Hepatocyte (in vitro differentiated cells): ENCODE data around the gene ASS1. TPM values are rescaled to one million over a fixed set of nuclear protein-coding genes. Genes with fewer than 3 reads are reported as not detected.

ENCODE experiments used
- DNase-seq: peaks from one replicate; pipeline ENCODE4 v3.0.0-alpha.2; 2016; ENCODE audit warnings: low spot score
- H2AFZ ChIP-seq: fragments of 200-600 bp; sonication (generic); 2 replicates; pipeline ENCODE4 v1.6.0; 2016; ENCODE audit warnings: antibody characterized with exemption, mild to moderate bottlenecking
- H3K27ac ChIP-seq: fragments of 200-600 bp; sonication (generic); 2 replicates; pipeline ENCODE4 v1.5.1; 2016; ENCODE audit warnings: mild to moderate bottlenecking
- H3K27me3 ChIP-seq: fragments of 200-600 bp; sonication (generic); 2 replicates; pipeline ENCODE4 v1.6.1; 2016
- H3K36me3 ChIP-seq: fragments of 200-600 bp; sonication (generic); replicated peaks from 2 replicates; pipeline ENCODE4 v1.5.1; 2016; ENCODE audit warnings: low read depth; ENCODE audit not compliant: insufficient read depth
- H3K4me1 ChIP-seq: fragments of 200-600 bp; sonication (generic); 2 replicates; pipeline ENCODE4 v1.5.1; 2016; ENCODE audit warnings: mild to moderate bottlenecking, moderate library complexity; ENCODE audit not compliant: insufficient read depth
- H3K4me2 ChIP-seq: fragments of 200-600 bp; sonication (generic); 2 replicates; pipeline ENCODE4 v1.6.0; 2016
- H3K4me3 ChIP-seq: fragments of 200-600 bp; sonication (generic); 2 replicates; pipeline ENCODE4 v1.5.1; 2016; ENCODE audit warnings: mild to moderate bottlenecking
- H3K79me2 ChIP-seq: fragments of 200-600 bp; sonication (generic); 2 replicates; pipeline ENCODE4 v1.6.0; 2017; ENCODE audit warnings: mild to moderate bottlenecking
- H3K9me2 ChIP-seq: fragments of 200-600 bp; sonication (generic); replicated peaks from 2 replicates; pipeline ENCODE4 v1.6.0; 2017; ENCODE audit warnings: mild to moderate bottlenecking; ENCODE audit not compliant: insufficient read depth
- H3K9me3 ChIP-seq: fragments of 200-600 bp; sonication (generic); 2 replicates; pipeline ENCODE4 v1.5.1; 2016; ENCODE audit warnings: low read depth, mild to moderate bottlenecking
- H4K20me1 ChIP-seq: fragments of 200-600 bp; sonication (generic); 2 replicates; pipeline ENCODE4 v1.6.0; 2016; ENCODE audit warnings: mild to moderate bottlenecking; ENCODE audit not compliant: insufficient read depth, poor library complexity, severe bottlenecking
- EZH2 ChIP-seq: fragments of 200-600 bp; sonication (generic); IDR thresholded peaks from 2 replicates; pipeline ENCODE4 v1.6.1; 2016; ENCODE audit warnings: antibody characterized with exemption, mild to moderate bottlenecking, borderline replicate concordance
- EZH2phosphoT487 ChIP-seq: fragments of 200-600 bp; sonication (generic); IDR thresholded peaks from one replicate; pipeline ENCODE4 v1.6.1; 2018; ENCODE audit warnings: antibody characterized with exemption, mild to moderate bottlenecking, low read depth, moderate library complexity; ENCODE audit not compliant: unreplicated experiment, severe bottlenecking
- WGBS: methylation state at CpG from one replicate; pipeline ENCODE4 v1.1.6; 2016; ENCODE audit warnings: low lambda C conversion rate; ENCODE audit errors: missing lambda C conversion rate; 5-methylcytosine and 5-hydroxymethylcytosine counted together
- polyA plus RNA-seq: library from polyadenylated mRNA; unstranded; fragments of >200 nt; fragmentation: Nextera tagmentation; extraction: Ambion mirVana; gene quantifications from 2 replicates; pipeline ENCODE4 v1.2.1, GENCODE V29; 2016
- total RNA-seq: library from RNA; depleted of rRNA; stranded (reverse); fragments of >200 nt; gene quantifications from 2 replicates; pipeline ENCODE4 v1.2.3, GENCODE V29; 2014
- TF ChIP-seq, protein P1 (sequence below): fragments of 200-600 bp; sonication (generic); IDR thresholded peaks from 2 replicates; pipeline ENCODE4 v1.5.1; 2016; ENCODE audit warnings: antibody characterized with exemption, mild to moderate bottlenecking; ENCODE audit not compliant: poor library complexity

ASS1 gene
- total and polyA plus RNA-seq, 2 experiments from 2014 or later = 145 to 292 TPM

DNA sequence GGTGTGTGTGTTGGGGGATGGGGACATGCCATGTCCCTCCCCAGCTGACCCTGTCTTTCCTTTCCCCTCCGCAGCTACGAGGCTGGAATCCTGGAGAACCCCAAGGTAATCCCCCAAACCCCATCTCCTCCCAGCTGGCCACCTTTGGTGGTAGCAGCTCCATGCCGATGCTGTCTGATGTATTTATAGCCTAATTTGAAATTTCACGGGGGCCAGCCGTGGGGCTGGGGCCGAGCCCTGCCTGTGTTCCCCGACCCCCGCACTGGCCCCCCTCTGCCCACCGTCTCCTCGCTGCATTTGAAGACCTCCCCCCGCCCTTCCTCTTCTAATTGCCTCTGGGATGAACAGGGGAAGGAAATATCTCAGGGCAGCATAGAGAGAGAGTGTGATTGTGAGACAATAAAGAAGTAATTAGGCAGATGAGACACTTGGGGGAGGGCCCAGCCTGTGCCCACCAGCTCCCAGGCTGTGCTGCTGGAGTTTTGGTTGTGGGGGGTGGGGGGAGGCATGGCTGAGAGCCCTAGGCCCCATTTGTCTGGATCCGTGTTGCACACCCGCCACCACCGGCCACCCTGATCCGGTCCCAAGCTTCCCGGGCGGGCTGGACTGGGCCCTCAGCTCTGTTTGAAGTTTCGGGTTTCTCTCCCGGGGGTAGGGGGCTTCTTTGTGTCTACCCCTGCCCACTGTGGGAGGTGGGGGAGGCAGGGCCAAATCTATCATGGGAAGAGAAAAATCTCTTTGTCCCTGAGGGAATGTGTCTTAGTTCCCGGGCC is 26.8 kb downstream of the ASS1 start:
- Histone ChIP-seq H3K4me1 (no peaks in the 10 kb centered on the region), H3K9me2 (no peaks in the 10 kb centered on the region), H3K4me3 (no peak overlapping the region), H3K9me3 (no peaks in the 10 kb centered on the region), H3K27ac (no peak overlapping the region), H2AFZ (no peak overlapping the region), H4K20me1 (no peaks in the 10 kb centered on the region), H3K27me3 (no peaks in the 10 kb centered on the region), H3K36me3 (no peaks in the 10 kb centered on the region), H3K4me2 (no peak overlapping the region), H3K79me2 (no peaks in the 10 kb centered on the region)
- WGBS = 69% methylated on average over 16 of the region's 20 CpGs
- no peak for DNase-seq
- TF ChIP-seq EZH2 (no peak), EZH2phosphoT487 (no peak)
- TF ChIP-seq, protein P1, sequence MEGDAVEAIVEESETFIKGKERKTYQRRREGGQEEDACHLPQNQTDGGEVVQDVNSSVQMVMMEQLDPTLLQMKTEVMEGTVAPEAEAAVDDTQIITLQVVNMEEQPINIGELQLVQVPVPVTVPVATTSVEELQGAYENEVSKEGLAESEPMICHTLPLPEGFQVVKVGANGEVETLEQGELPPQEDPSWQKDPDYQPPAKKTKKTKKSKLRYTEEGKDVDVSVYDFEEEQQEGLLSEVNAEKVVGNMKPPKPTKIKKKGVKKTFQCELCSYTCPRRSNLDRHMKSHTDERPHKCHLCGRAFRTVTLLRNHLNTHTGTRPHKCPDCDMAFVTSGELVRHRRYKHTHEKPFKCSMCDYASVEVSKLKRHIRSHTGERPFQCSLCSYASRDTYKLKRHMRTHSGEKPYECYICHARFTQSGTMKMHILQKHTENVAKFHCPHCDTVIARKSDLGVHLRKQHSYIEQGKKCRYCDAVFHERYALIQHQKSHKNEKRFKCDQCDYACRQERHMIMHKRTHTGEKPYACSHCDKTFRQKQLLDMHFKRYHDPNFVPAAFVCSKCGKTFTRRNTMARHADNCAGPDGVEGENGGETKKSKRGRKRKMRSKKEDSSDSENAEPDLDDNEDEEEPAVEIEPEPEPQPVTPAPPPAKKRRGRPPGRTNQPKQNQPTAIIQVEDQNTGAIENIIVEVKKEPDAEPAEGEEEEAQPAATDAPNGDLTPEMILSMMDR = no peak

DNA sequence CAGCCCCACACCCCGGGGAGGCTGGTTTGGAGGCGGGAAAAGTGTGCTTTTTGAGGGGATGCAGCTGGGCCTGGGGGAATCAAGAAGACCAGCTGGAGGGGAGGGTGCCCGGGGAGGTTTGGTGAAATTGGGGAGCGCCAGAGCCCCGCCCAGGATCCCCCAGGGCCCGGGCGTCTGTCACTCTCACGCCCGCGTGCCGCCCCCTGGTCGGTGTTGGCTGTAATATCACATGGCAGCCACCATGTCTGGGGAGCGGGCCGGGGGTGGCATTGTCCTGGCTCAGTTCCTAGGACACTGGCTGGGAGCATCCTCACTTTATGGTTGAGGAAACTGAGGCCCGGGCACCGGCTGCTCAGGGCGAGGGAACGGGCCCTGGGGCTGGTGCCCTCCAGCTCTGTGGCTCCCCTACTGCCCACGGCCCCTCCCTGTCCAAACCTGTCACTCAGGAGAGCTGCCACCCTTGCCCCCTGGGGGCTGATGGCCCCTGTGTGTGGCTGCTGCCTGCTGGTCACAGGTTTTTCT is 27.5 kb downstream of the ASS1 start:
- DNase-seq = no peak
- no peak for TF ChIP-seq EZH2phosphoT487
- TF ChIP-seq EZH2 = no peak
- TF ChIP-seq, protein P1 = no peak
- no peaks in the 10 kb centered on the region for H3K79me2 ChIP-seq
- H3K36me3 ChIP-seq = no peaks in the 10 kb centered on the region
- H3K4me1 ChIP-seq = no peaks in the 10 kb centered on the region
- H4K20me1 ChIP-seq = no peaks in the 10 kb centered on the region
- H3K9me2 ChIP-seq = no peaks in the 10 kb centered on the region
- 90% methylated on average over 16 of the region's 19 CpGs for WGBS
- H3K27ac ChIP-seq = no peak overlapping the region
- H2AFZ ChIP-seq = no peak overlapping the region
- H3K4me3 ChIP-seq = no peak overlapping the region
- H3K4me2 ChIP-seq = no peak overlapping the region
- H3K9me3 ChIP-seq = no peaks in the 10 kb centered on the region
- no peaks in the 10 kb centered on the region for H3K27me3 ChIP-seq

DNA sequence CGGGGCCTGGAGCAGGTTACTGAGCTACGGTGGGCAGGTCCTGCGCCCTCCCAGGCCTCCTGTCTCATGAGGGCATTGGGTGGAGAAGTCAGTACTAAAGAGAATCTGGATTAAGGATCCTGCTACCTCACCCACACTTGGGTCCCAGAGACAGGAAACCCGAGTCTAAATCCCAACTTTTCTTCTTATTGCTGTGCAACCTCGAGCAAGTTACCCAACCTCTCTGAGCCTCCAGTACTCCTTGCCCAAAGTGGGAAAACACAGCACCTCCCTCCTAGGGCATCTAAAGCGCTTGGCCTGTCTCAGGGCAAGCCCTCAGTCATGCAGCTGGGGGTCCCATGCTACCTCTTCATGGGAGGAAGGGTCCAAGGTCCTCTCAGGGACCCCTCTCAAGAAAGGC is 28.2 kb downstream of the ASS1 start:
- H3K9me2 ChIP-seq = no peaks in the 10 kb centered on the region
- H2AFZ ChIP-seq = no peak overlapping the region
- H3K79me2 ChIP-seq = no peaks in the 10 kb centered on the region
- DNase-seq = no peak
- H3K27me3 ChIP-seq = no peaks in the 10 kb centered on the region
- no peaks in the 10 kb centered on the region for H4K20me1 ChIP-seq
- no peak overlapping the region for H3K4me2 ChIP-seq
- H3K9me3 ChIP-seq = no peaks in the 10 kb centered on the region
- TF ChIP-seq EZH2 (no peak), EZH2phosphoT487 (no peak)
- TF ChIP-seq, protein P1 = no peak
- WGBS = 98% methylated on average over 6 of the region's 6 CpGs
- no peaks in the 10 kb centered on the region for H3K36me3 ChIP-seq
- no peaks in the 10 kb centered on the region for H3K4me1 ChIP-seq
- no peak overlapping the region for H3K4me3 ChIP-seq
- no peak overlapping the region for H3K27ac ChIP-seq
